ENCODE data around the gene PRR29.

Gene PRR29

GRCh38 chr17:64042700-64043485, 44.7 kb downstream of the PRR29 start:
- Histone ChIP-seq H3K36me3 (ENCODE audit: control insufficient read depth, insufficient read depth, low read length) (peaks cover 47% of the 10 kb centered on the region), H3K4me3 (replicated peaks; ENCODE audit: low read depth, low read length) (no peak overlapping the region), H3K27me3 (replicated peaks; ENCODE audit: control insufficient read depth, insufficient read depth, low read length) (no peaks in the 10 kb centered on the region)
- TF ChIP-seq CTCF (IDR thresholded peaks at IDR 0.05; ENCODE audit: insufficient read depth, low read length, poor library complexity, severe bottlenecking) = no peak
- DNase-seq (ENCODE audit: extremely low read depth, insufficient read length) = no peak

GRCh38 chr17:64045176-64045575, 47.0 kb downstream of the PRR29 start:
- DNase-seq (ENCODE audit: extremely low read depth, insufficient read length) = no peak
- Histone ChIP-seq H3K4me3 (replicated peaks; ENCODE audit: low read depth, low read length) (no peak overlapping the region), H3K36me3 (ENCODE audit: control insufficient read depth, insufficient read depth, low read length) (peaks cover 51% of the 10 kb centered on the region), H3K27me3 (replicated peaks; ENCODE audit: control insufficient read depth, insufficient read depth, low read length) (no peaks in the 10 kb centered on the region)
- no peak for TF ChIP-seq CTCF (IDR thresholded peaks at IDR 0.05; ENCODE audit: insufficient read depth, low read length, poor library complexity, severe bottlenecking)

- no peak for DNase-seq (ENCODE audit: extremely low read depth, insufficient read length)
- TF ChIP-seq CTCF (IDR thresholded peaks at IDR 0.05; ENCODE audit: insufficient read depth, low read length, poor library complexity, severe bottlenecking) = no peak
- Histone ChIP-seq H3K27me3 (replicated peaks; ENCODE audit: control insufficient read depth, insufficient read depth, low read length) (no peaks in the 10 kb centered on the region), H3K4me3 (replicated peaks; ENCODE audit: low read depth, low read length) (no peak overlapping the region), H3K36me3 (ENCODE audit: control insufficient read depth, insufficient read depth, low read length) (peaks cover 46% of the 10 kb centered on the region)
These were observed 50.7 kb downstream of the PRR29 start for GRCh38 chr17:64048805-64049204.

- Histone ChIP-seq H3K36me3 (ENCODE audit: control insufficient read depth, insufficient read depth, low read length) (peaks cover 46% of the 10 kb centered on the region), H3K27me3 (replicated peaks; ENCODE audit: control insufficient read depth, insufficient read depth, low read length) (no peaks in the 10 kb centered on the region), H3K4me3 (replicated peaks; ENCODE audit: low read depth, low read length) (no peak overlapping the region)
- no peak for TF ChIP-seq CTCF (IDR thresholded peaks at IDR 0.05; ENCODE audit: insufficient read depth, low read length, poor library complexity, severe bottlenecking)
- no peak for DNase-seq (ENCODE audit: extremely low read depth, insufficient read length)
These were observed 53.0 kb downstream of the PRR29 start for GRCh38 chr17:64051153-64051552.

GRCh38 chr17:64053101-64053500, 55.0 kb downstream of the PRR29 start:
- DNase-seq (ENCODE audit: extremely low read depth, insufficient read length) = no peak
- H3K4me3 ChIP-seq (replicated peaks; ENCODE audit: low read depth, low read length) = no peak overlapping the region
- H3K36me3 ChIP-seq (ENCODE audit: control insufficient read depth, insufficient read depth, low read length) = peaks cover 45% of the 10 kb centered on the region
- no peak for TF ChIP-seq CTCF (IDR thresholded peaks at IDR 0.05; ENCODE audit: insufficient read depth, low read length, poor library complexity, severe bottlenecking)
- H3K27me3 ChIP-seq (replicated peaks; ENCODE audit: control insufficient read depth, insufficient read depth, low read length) = no peaks in the 10 kb centered on the region
